D721Med (cell line): ENCODE data around the gene NR2F1-AS1.

Experiments used
- DNase-seq: peaks from one replicate; pipeline ENCODE4 v3.0.0; 2011; ENCODE audit warnings: low spot score; ENCODE audit not compliant: insufficient read length
- FAIRE-seq: peaks from 2 replicates; lab custom pipeline; 2011; peaks lifted over from hg19 to GRCh38; lab: Jason Lieb, UNC
- CTCF ChIP-seq: IDR thresholded peaks from 2 replicates; pipeline ENCODE4 v1.5.1; 2012; ENCODE audit warnings: mild to moderate bottlenecking, control low read depth; ENCODE audit not compliant: insufficient read depth; ENCODE audit errors: missing control alignments

Gene NR2F1-AS1

DNA sequence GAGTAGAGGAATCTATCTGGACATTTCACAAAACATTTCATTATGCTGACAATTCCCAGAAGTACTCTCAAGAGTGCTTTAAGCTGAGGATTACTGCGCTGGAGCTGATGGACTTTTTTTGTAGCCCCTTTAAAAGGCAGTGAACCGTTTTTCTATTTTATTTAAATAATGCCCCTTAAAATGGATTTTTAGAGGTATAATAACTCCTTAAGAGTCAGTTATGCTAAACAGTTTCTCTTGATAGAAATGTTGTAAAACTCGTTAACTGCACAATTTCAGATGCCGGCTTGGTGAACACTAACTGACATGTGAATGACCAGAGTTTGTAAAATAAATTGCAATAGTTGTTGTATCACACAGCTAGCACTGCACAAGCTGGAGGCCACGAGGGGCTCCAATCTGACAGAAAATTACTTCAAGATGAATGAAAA, 174.0 kb downstream of the NR2F1-AS1 start:
- FAIRE-seq (no peak), DNase-seq (no peak)
- no peak for TF ChIP-seq CTCF

DNA sequence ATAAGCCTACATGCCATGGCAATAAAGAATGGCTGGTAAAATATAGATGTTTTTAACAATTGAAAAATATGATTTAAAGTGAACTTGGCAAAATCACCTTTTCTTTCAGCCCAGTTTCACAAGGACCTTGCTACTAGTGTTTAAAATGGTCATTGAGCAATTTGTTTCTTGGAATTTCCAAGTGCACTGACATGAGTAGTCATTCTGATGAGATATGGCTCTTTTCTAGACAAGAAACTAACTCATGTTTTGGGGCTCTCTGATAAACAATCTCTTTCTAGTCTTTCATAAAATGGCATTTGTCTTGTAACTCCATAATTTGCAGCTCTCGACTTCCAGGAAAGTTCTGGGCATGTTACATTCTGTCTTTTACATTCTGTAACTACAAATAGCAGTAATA, 176.8 kb downstream of the NR2F1-AS1 start:
- DNase-seq (no peak), FAIRE-seq (no peak)

GRCh38 chr5:93403141-93403928, 177.7 kb downstream of the NR2F1-AS1 start:
- TF ChIP-seq CTCF = no peak
- DNase-seq (no peak), FAIRE-seq (no peak)

More for the DNA sequence above, 176.8 kb downstream of the NR2F1-AS1 start:
- TF ChIP-seq CTCF = no peak

DNA sequence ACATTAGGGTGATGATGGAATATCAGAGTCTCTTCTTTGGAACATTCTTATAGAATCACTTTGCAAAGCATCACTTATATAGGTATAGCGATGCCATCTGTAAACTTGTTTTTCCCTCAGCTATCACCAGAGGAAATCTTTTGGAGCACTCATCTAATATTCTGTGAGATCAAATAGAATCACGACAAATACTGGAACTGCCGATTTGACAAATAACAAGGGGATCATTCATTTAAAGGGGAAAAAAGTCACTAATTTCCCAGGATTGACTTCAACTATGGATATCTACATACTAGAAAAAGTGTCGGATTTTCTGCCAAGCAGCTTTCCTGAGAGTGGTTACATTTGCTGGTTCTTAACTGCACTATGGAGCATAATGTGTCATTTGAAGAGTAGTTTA, 178.6 kb downstream of the NR2F1-AS1 start:
- FAIRE-seq (no peak), DNase-seq (no peak)
- TF ChIP-seq CTCF = no peak

- TF ChIP-seq CTCF = no peak
These were observed 179.3 kb downstream of the NR2F1-AS1 start for GRCh38 chr5:93401634-93402213.

DNA sequence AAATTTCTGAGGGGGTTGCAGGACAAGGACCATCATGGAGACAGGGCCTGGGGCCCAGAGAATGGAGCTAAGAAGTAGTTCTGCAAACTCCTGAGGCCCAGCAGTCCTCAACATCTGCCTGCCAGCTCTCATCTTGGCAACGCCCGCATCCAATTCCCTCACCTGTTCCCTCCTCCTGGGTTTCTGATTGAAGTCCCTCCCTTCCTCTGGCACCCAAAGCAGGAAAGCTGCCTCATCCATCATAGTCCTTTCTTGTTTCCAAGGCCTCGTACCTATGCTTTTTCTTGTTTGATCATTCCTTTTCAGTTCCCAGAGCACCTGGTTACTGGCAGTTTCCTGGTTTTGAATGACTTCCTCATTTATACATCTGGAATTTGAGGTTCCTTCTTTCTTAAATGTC, 181.3 kb downstream of the NR2F1-AS1 start:
- DNase-seq (no peak), FAIRE-seq (no peak)
- TF ChIP-seq CTCF = no peak

More at GRCh38 chr5:93401634-93402213, 179.3 kb downstream of the NR2F1-AS1 start:
- FAIRE-seq (no peak), DNase-seq (no peak)

DNA sequence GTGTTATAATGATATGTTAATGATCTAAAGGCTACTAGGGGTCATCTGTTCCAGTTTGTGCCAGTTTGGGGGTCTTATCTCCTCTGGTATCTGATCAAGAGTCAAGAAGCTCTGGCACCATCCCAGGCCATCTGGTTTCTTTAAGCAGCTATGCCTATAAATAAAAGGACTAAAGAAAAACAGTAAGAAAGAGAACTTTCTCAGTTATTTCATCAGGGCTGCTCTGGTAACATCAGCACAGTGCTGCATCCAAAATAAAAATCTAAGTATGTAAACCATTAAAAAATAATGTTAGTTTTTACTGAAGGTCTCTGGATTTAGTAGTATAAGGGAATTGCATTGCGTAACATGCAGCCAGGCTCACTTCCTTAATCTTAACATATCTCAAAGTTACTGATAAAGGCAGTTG, 185.0 kb downstream of the NR2F1-AS1 start:
- no peak for TF ChIP-seq CTCF
- FAIRE-seq (no peak), DNase-seq (no peak)
